ENCODE results near the gene BIN1.

BIN1 gene

DNA sequence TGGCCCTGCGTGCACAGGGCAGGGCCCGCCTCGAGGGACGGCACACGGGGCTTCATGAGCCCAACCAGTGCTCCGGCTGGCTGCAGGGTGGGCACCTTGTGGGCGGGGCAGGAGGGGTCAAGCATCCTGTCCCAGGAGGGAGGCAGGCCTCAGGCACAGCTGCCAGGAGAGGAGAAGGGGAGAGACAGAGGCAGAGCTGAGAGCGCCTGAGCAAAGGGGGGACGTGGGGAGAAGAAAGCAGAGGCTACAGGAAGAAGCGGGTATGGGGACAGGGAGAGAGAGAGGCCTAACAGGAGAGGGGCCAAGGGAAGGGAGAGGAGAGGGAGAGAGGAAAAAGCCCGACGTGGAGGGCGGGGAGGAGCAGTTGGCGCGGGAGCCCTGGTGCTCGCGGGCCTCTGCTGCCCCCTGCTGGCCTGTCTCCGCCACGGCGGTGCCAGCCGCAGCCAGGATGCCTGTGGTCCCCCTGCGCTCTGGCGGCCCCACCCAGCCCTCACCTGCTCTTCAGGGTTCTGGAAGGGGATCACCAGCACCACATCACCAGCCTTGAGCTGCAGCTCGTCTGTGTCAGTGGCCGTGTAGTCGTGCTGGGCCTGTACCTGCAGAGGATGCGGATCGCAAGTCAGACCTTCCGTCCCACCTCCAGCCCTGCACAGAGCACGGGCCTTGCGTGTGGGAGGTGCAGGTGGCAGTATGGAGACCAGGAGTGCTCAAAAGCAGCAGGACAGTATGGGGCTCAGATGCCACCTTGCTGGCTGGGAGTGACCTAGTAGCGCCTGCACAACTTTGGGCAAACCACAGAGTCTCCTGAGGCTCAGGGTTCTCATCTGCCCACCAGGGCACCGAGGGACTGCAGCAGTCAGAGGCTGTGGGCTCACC lies 56.8 kb downstream of the BIN1 start:
- TF ChIP-seq, protein P1, sequence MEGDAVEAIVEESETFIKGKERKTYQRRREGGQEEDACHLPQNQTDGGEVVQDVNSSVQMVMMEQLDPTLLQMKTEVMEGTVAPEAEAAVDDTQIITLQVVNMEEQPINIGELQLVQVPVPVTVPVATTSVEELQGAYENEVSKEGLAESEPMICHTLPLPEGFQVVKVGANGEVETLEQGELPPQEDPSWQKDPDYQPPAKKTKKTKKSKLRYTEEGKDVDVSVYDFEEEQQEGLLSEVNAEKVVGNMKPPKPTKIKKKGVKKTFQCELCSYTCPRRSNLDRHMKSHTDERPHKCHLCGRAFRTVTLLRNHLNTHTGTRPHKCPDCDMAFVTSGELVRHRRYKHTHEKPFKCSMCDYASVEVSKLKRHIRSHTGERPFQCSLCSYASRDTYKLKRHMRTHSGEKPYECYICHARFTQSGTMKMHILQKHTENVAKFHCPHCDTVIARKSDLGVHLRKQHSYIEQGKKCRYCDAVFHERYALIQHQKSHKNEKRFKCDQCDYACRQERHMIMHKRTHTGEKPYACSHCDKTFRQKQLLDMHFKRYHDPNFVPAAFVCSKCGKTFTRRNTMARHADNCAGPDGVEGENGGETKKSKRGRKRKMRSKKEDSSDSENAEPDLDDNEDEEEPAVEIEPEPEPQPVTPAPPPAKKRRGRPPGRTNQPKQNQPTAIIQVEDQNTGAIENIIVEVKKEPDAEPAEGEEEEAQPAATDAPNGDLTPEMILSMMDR (conservative IDR thresholded peaks at IDR 0.05; ENCODE audit: low read depth, low read length) = peak; percentile 78
- no peak overlapping the region for H3K4me3 ChIP-seq (ENCODE audit: low read depth, low read length)
- DNase-seq (ENCODE audit: low read depth) = peak; percentile 61

DNA sequence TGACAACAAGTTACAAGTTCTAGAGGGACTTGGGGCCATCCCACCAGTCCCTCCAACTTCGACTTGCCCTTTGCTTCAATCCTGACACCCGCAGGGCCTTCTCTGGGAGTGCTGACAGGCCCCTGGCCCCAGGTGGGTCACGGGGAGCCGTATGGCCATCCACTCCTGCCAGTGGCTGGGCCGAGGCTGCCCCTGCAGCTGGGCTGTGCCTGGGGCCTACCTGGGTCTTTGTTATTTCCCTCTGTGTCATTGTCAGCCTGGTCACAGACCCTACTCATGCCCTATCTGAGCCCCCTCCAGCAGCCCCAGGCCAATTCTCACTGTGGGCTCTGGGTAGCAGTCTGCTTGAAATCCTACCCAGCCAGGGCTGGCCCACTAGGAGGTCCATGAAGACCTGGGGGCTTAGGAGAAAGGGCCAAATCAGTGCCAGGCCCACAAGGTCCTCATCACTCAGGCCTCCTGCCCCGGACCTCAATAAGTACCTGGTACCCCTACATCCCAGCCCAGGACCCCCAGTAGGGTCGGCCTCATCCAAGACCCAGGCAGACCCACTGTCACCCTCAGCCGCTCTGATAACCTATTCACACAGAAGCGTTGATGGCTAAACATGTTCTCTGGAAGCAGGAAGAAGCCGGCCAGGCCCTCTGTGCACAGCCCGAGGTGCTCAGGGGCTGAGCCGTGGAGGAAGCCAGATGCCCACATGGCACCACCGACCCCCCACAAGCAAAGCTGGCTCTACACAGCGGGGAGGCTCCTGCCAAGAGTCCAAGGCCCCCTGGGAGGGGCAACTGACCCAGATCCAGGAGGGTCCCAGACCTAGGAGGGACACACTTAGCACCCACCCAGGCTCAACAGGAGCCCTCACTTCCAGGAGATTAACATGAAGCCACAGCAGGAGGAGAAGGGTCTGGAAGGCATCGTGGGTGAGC lies 57.7 kb downstream of the BIN1 start:
- DNase-seq (ENCODE audit: low read depth) = no peak
- TF ChIP-seq, protein P1 (conservative IDR thresholded peaks at IDR 0.05; ENCODE audit: low read depth, low read length) = no peak
- H3K4me3 ChIP-seq (ENCODE audit: low read depth, low read length) = no peak overlapping the region

DNA sequence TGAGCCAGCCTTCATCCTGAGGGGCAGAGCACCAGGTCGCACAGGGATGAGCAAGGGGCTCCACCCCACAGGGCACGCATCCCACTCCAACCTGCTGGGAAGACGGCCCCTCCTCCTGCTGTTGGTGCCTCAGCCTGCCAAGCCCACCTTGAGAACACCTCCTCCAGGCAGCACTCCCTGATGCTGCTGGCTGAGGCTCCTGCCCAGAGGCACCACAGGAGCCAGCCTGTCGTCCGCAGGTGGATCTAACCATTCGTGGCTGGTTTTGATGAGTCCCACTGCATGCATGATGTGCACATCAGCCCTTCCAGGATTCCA lies 58.4 kb downstream of the BIN1 start:
- TF ChIP-seq, protein P1 (conservative IDR thresholded peaks at IDR 0.05; ENCODE audit: low read depth, low read length) = no peak
- no peak for DNase-seq (ENCODE audit: low read depth)
- H3K4me3 ChIP-seq (ENCODE audit: low read depth, low read length) = no peak overlapping the region

DNA sequence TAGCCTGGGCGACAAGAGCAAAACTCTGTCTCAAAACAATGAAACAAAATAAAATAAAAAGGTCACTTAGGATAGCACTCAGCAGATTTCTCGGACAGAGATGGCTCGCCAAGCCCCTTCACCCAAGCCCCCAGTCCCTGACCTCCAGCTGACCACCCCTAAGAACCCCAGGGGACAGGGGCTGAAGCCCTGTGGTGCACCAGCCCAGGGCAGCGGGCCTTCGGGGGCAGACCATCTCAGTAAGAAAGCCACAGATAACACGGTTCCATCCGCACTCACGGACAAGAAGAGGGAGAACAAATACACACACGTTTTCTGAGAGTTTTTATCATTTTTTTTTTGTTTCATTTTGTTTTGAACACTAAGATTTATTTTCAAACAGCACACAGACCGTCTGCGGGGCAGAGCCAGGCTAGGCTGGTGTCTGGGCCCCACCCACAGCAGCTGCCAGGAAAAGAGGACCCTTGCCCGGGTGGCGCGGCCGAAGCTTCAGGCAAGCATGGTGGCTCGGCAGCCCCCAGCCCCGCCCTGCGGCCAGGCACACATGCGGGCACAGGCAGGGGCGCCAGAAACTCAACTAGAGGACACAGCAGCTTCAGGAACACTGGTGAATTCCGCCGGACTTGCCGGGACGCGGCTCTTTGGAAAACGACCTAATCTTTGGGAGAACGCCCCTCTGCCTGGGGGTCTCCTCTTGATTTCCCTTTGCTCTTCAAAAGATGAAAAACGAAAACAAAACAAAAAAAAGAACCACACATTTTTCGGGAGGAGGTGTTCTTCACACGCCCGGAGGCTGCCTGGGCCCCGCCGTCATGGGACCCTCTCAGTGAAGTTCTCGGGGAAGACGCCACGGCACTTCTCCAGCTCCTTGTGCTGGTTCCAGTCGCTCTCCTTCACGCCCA lies 59.0 kb downstream of the BIN1 start:
- no peak overlapping the region for H3K4me3 ChIP-seq (ENCODE audit: low read depth, low read length)
- TF ChIP-seq, protein P1 (conservative IDR thresholded peaks at IDR 0.05; ENCODE audit: low read depth, low read length) = no peak
- no peak for DNase-seq (ENCODE audit: low read depth)

DNA sequence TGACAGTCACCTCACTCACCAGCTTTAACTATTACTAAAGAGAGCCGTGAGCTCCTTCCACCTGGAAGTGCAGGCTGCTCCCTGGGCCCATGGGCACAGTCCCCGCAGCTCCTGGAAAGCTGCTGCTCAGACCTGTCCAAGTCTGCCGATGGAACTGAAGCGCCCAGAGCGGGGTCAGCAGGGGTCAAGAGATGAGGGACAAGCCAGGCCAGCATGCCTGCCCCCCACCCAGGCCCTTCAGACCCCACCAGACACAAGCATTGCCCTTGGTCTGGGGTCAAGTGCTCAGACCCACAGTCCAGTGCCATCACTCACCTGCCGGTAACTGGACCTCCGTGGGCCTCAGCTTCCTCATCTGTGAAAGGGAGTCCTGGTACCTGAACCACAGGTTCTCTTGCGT lies 59.9 kb downstream of the BIN1 start:
- TF ChIP-seq, protein P1 (conservative IDR thresholded peaks at IDR 0.05; ENCODE audit: low read depth, low read length) = no peak
- H3K4me3 ChIP-seq (ENCODE audit: low read depth, low read length) = no peak overlapping the region
- DNase-seq (ENCODE audit: low read depth) = no peak

DNA sequence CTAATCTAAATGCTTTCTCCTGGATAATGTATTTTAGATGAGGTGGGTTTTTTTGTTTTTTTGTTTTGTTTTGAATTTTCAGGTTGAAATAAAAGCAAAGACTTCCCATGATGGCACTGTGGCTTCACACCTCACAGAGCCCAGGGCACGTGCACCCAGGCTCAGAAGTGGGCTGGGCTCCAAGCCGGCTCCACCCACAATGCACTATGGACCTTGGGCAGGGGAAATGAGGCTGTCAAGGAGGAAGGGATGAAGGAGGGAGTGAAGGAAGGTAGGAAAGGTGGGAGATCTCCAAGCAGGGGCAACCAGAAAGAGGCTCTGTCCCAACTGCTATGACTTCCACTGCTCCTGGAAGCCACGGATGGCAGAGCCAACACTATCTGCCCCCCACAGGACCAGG lies 60.4 kb downstream of the BIN1 start:
- DNase-seq (ENCODE audit: low read depth) = no peak
- TF ChIP-seq, protein P1 (conservative IDR thresholded peaks at IDR 0.05; ENCODE audit: low read depth, low read length) = no peak
- no peak overlapping the region for H3K4me3 ChIP-seq (ENCODE audit: low read depth, low read length)
